ENCODE measurements around the gene GSX1.
"Not testable (repeated sequence)": the region's sequence is repeated elsewhere in the genome, so short reads cannot be mapped to it uniquely, and the experiment has no call there.

The GSX1 gene

DNA sequence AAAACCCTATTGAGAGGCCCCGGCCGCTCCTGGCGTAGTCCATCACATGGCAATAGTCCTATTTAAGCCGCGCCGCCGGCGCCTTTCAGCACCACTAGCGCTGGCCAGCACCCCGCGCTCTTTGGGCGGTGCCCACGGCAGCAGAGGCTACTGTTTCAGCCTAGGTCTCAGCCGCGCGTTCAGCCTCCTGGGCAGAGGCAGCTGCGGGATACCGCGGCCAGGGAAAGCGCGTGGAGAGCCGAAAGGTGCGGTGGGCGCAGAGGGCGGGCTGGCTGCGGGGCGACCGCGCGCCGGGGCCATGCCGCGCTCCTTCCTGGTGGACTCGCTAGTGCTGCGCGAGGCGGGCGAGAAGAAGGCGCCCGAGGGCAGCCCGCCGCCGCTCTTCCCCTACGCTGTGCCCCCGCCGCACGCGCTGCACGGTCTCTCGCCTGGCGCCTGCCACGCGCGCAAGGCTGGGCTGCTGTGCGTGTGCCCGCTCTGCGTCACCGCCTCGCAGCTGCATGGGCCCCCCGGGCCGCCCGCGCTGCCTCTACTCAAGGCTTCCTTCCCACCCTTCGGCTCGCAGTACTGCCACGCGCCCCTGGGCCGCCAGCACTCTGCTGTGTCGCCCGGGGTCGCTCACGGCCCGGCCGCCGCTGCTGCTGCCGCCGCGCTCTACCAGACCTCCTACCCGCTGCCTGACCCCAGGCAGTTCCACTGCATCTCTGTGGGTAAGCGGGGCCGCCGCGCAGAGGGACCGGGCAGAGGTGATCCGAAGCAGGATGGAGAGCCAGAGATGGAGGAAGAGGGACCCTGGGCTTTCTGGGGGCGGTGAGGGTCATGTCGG is at the start of gene GSX1:
Gene GSX1 (plus strand): TSS at position 91 of the 826 bp plus-strand sequence. CDS start 208 bp downstream, at position 299.
- no peak for DNase-seq

DNA sequence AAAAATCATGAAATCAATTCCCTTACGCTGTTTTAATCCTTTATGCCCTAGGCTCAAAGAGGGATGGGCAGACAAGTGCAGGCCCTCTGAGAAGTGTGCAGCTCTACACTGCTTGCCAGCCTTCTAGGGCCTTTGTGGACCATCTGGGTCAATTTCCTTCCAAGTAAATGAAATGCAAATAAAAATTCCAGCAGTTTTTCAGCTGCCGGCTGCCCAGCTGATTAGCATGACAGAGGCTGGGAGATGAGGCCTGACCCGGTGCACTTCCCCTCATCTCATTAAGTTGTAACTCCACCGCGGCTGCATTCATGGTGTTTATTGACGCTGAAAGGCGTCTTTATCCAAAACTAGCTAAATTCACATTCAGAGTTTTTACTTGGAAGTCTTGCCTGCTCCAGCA is 47.5 kb upstream of the GSX1 start:
- no peak for DNase-seq

- DNase-seq = no peak
Measured at GRCh38 chr13:27745301-27745700, 47.0 kb upstream of the GSX1 start.

- not testable (repeated sequence) for DNase-seq
Measured at GRCh38 chr13:27748143-27748542, 44.1 kb upstream of the GSX1 start.

DNA sequence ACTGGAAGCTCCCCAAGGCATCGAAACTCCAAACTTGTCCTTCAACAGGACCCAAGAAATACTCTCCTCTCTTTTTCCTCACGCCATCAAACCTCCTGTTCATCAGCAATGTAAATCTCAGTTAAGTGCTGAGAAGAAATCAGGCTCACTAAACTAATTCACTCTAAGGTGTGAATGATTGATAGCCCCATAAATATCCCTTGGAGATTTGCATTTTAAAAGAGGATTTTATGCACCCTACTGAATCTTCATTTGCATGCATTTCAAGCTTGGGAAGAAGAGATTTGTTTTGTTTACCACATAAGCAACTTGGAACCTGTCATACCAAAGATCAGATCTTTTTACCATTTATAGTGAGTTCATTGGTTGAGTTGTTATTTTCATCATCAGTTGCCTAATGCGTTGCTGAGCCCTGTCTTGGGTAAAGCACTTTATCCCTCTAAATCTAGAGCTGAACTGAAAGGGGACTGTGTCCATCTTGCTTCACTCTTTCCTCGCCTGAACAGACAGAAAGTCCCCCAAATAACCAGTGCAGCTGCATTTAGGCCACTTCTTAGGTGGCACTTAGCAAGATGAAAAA is 40.2 kb upstream of the GSX1 start:
- no peak for DNase-seq

DNA sequence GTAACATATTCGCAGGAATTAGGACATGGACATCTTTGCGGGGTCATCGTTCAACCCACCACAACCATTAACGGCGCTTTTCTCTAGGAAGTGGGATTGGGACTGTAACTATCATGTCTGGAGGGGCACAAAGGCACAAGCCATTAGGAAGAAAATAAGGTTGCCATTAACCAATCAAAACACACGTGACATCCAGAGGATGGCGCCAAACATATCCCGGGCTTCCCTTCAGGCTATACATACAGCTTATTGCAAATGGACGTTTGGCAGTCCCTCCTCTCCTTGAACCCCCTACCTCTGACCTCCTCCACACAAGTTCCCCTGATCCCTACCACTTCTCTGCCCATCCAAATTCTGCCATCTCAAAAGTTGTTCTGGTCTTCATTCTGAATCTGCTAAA is 26.6 kb upstream of the GSX1 start:
- no peak for DNase-seq

- no peak for DNase-seq
Measured at GRCh38 chr13:27770809-27771208, 21.5 kb upstream of the GSX1 start.

- no peak for DNase-seq
Measured at GRCh38 chr13:27772651-27773425, 19.4 kb upstream of the GSX1 start.

DNA sequence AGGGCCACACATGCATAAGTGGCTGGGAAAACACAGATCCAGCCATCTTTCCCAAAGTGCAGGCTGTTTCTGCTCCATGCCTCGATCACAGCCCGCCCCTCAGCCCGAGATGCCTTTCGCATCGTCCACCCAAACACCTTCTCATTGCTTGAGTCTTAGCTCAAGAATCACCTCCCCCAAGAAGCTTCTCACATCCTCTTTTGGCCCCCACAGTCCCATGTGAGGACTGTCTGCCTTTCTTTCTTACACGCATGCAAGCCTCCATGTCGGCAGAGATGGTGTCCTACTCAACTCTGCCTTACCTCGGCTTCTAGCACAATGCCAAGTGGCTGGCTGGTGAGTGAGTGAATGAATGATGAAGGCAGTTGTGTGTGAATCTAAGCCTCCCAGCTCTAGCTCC is 18.1 kb upstream of the GSX1 start:
- DNase-seq = no peak

- DNase-seq = no peak
Measured at GRCh38 chr13:27774651-27775050, 17.6 kb upstream of the GSX1 start.

DNA sequence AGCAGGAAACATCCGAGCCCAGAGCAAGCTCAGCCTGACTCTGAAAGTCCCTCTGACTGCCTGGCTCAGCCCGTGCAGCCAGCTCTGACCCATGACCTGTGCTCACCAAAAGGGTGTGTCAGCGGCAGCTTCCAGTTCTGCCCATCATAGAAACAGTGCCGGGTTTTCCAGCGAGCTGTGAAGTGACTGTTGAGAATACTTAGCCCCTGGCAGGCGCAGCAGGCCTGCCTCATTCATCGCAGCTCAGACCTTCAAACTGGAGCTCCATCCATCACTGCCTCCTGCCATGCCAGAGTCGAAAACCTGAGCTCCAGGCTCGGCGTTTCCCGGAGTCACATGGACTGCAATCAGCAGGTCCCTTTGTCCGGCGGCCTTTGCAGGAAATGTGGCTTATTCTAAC is 16.3 kb upstream of the GSX1 start:
- no peak for DNase-seq

DNA sequence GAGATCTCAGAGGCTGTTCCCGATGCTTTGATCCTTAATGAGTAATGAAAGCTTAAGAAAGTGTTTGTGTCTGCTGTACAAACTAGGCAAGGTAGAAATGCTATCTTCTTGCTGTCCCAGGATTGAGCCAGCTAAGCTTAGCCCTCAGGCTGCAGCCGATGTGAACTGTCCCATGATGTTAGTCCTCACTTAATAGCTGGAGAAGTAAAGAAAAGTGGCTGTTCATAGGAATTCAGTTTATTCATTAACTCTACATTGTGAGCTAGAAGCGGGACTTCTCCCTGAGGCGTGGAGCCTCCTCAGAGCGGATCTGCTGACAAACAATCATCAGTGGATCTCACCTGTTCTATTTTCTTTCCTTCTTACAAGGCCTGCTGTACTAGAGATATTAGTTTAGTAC is 10.1 kb upstream of the GSX1 start:
- no peak for DNase-seq

- DNase-seq = no peak
Measured at GRCh38 chr13:27783111-27783510, 9.2 kb upstream of the GSX1 start.

DNA sequence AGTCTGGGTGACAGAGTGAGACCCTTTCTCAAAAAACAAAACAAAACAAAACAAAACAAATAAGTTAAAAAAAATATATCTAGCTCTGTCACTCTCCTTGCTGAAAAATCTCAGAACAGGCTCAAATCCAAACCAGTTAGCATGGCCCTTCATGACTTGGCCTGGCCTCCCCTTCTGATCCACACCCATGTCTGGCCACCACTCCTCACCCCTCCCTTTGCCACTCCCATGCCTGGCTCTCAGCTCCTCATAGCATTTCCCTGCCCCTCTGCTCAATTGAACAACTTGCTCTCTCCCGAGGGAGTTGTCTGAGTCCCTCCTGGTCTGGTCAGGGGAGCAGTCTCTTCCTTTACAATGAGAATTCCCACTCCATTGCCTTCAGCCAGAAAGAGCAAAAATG is 4.0 kb upstream of the GSX1 start:
- no peak for DNase-seq

- DNase-seq = no peak
Measured at GRCh38 chr13:27789153-27789494, 3.2 kb upstream of the GSX1 start.

DNA sequence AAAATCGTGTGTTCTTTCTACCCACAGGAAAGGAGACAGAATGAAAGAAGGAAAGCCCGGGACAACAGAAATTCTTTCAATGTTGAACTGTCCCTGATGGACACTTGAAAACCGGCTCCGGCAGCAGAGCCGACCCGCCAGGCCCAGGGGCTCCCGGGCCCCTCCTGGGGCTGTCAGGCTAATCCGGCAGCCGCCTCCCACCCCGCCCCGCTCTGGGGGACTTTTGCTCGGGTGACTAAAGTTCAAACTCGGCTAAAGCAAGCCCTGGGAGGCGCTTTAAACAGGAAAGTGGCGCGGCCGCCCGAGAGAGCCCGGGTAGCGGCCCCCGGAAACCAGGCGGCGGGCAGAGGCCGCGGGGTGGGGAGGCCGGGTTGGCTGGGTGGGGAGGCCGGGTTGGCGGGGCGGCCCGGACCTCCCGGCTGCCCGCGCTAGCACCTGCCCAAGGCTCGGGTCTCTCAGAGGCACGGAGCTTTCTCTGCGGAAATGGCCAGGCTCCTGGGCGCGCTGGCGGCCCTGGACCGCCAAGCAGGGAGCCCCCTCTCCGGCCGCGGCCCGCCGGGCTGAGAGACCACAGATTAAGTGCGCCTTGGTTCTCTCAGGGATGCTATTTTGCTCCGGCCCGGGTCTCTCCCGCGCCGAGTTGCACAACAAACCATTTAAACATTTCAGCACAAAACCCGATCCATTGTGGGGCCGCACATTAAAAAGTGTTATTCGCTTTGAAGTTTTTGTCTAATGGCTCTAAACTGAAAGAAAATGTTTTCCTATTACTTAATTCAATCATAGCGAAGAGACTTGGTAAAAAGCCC is 2.6 kb upstream of the GSX1 start:
- no peak for DNase-seq

DNA sequence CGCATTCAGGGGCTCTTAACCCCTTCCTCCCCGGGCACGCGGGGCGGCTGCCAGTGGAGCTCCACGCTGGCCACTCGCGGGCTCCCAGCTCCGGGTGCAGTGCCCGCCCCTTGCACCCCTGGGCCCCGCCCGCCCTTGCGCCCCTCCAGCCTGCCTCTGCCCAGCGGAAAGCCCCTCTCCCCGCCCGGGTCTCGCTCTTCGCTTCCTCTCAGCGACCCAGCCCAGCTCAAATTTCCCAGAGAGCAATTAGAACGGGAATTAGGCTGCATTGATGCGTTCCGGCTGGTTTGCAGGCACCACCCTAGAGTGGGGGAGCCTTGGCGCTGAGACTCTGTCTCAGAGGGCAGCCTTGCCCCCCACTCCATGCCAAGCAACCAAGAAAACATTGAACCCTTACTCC is 1.8 kb upstream of the GSX1 start:
- DNase-seq = no peak

DNA sequence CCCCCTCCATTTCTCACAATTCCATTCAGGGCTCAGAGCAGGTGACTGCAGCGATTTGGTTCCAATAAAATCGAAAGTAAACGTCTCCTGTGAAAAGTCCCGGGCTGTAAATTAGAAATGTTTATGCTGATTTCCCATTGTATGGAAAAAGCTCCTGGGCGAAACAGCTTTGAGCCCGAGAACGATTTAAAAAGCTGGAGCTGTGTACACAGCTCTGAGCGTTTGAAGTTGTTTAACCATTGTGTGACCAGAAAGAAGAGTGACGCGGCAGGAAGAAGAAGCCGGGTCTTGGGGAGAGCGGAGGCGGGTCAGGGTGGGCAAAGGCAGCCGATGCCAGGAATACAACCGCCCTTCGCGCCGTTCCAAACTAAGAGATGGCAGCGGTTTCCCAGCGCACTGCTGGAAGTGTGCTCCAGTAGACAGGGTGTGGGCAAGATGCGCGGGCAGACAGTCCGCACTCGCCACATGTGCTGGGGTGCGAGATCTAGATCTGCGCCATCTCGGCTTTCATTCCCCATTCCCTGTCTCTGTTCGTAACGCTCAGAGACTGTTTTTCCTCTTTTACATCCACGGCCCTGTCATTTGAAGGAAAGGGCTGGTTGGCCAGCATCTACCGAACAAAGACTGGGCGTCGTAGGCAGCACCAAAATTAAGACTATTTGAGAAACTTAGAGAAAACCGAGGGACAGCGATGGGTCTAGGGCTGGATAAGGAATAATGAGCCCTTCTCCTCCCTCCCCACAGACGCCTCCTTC is 960 bp upstream of the GSX1 start:
- DNase-seq = no peak

DNA sequence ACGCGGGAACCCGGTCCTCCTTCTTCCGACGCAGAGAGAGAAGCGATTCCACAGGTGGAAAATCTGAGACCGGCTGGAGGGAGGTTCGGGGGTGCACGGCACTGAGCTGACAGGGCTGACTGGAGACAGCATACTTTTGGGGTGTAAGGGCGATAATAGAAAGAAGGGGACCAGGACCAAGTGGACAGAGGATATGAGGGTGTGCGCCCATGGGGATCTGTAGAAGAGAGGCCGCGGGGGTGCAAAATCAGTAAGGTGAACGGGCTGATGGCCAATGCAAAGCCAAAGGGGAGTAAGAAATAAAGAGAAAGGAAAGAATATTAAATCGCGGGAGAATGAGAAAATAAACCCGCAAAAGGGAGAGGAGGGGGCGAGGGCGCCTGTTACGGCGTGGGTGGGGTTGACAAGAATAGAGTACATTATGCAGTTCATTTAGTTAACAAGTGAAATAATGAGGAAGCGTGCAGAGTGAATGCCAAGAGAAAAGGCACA is 336 bp upstream of the GSX1 start:
- no peak for DNase-seq

- no peak for DNase-seq
Measured at GRCh38 chr13:27793507-27794367, 1.5 kb downstream of the GSX1 start.

DNA sequence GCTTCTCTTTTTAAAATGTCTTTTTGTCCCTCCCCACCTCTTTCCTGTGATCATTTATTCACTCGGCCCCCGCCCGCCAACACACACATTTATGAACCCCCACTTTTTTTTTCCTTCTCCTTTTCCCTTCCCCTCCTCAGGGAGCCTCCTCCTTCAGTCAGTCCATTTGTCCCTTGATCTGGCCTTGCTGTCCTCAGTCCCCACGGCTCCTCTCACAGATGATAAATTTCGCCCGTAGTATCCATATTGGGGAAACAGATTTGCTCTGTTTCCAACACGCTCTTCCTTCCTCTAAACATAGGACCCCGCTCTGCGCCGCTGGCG is 2.0 kb downstream of the GSX1 start:
- no peak for DNase-seq

Data from activated CD4-positive, alpha-beta T cell treated with anti-CD3 and anti-CD28 coated beads, Interleukin-2, amount 50 U/mL, for 4 hours (primary cell).